DND-41 (cell line): Measurements from ENCODE around the gene PHF19.

Source experiments
- ATAC-seq: fragments of 200-7000 bp; cut with Tn5 transposase; 3 replicates; pipeline ENCODE4 v1.9.1; 2021; ENCODE audit warnings: low read depth; ENCODE audit not compliant: insufficient read depth
- DNase-seq: peaks from one replicate; pipeline ENCODE4 v3.0.0-alpha.2; 2020
- H2AFZ ChIP-seq: 2 replicates; pipeline ENCODE4 v1.6.0; 2012; ENCODE audit warnings: low read depth, low read length
- H3K27ac ChIP-seq: 2 replicates; pipeline ENCODE4 v1.5.1; 2012; ENCODE audit warnings: low read length, inconsistent platforms
- H3K27me3 ChIP-seq: fragments of 200-600 bp; sonication (generic); 2 replicates; pipeline ENCODE4 v1.6.0; 2012; ENCODE audit warnings: low read length, mild to moderate bottlenecking, inconsistent platforms; ENCODE audit not compliant: insufficient read depth, poor library complexity
- H3K36me3 ChIP-seq: 2 replicates; pipeline ENCODE4 v1.5.1; 2012; ENCODE audit warnings: low read length, inconsistent platforms; ENCODE audit not compliant: insufficient read depth
- H3K4me1 ChIP-seq: 2 replicates; pipeline ENCODE4 v1.5.1; 2012; ENCODE audit warnings: mild to moderate bottlenecking, low read length; ENCODE audit not compliant: insufficient read depth
- H3K4me2 ChIP-seq: 2 replicates; pipeline ENCODE4 v1.6.0; 2012; ENCODE audit warnings: mild to moderate bottlenecking, moderate library complexity, low read length, inconsistent platforms; ENCODE audit not compliant: insufficient read depth
- H3K4me3 ChIP-seq, 2 experiments: fragments of 200-600 bp in 1 of 2; shearing (Covaris generic) in 1 of 2; 2 replicates each; pipeline ENCODE4 v1.5.1; 2012 to 2016; ENCODE audit warnings: inconsistent platforms in 2 of 2, low read length in 2 of 2, mild to moderate bottlenecking in 2 of 2, low read depth in 1 of 2, moderate library complexity in 1 of 2
- H3K79me2 ChIP-seq: 2 replicates; pipeline ENCODE4 v1.6.0; 2012; ENCODE audit warnings: low read length, inconsistent platforms; ENCODE audit not compliant: insufficient read depth
- H3K9ac ChIP-seq: 2 replicates; pipeline ENCODE4 v1.6.0; 2012; ENCODE audit warnings: low read depth, mild to moderate bottlenecking, inconsistent platforms, low read length, moderate library complexity
- H3K9me3 ChIP-seq: 2 replicates; pipeline ENCODE4 v1.5.1; 2012; ENCODE audit warnings: low read length, moderate library complexity, mild to moderate bottlenecking, inconsistent platforms; ENCODE audit not compliant: insufficient read depth, severe bottlenecking
- H4K20me1 ChIP-seq: 2 replicates; pipeline ENCODE4 v1.6.0; 2012; ENCODE audit warnings: low read length; ENCODE audit not compliant: insufficient read depth
- EZH2 ChIP-seq: IDR thresholded peaks from 3 replicates; pipeline ENCODE4 v1.6.1; 2012; ENCODE audit warnings: borderline replicate concordance, low read depth, mild to moderate bottlenecking, moderate library complexity, low read length, inconsistent platforms; ENCODE audit not compliant: severe bottlenecking
- TF ChIP-seq, protein P1 (sequence below): IDR thresholded peaks from 2 replicates; pipeline ENCODE4 v1.5.1; 2012; ENCODE audit warnings: borderline replicate concordance, low read length, moderate library complexity, mild to moderate bottlenecking; ENCODE audit not compliant: poor library complexity, severe bottlenecking; ENCODE audit errors: extremely low read depth

PHF19 gene

DNA sequence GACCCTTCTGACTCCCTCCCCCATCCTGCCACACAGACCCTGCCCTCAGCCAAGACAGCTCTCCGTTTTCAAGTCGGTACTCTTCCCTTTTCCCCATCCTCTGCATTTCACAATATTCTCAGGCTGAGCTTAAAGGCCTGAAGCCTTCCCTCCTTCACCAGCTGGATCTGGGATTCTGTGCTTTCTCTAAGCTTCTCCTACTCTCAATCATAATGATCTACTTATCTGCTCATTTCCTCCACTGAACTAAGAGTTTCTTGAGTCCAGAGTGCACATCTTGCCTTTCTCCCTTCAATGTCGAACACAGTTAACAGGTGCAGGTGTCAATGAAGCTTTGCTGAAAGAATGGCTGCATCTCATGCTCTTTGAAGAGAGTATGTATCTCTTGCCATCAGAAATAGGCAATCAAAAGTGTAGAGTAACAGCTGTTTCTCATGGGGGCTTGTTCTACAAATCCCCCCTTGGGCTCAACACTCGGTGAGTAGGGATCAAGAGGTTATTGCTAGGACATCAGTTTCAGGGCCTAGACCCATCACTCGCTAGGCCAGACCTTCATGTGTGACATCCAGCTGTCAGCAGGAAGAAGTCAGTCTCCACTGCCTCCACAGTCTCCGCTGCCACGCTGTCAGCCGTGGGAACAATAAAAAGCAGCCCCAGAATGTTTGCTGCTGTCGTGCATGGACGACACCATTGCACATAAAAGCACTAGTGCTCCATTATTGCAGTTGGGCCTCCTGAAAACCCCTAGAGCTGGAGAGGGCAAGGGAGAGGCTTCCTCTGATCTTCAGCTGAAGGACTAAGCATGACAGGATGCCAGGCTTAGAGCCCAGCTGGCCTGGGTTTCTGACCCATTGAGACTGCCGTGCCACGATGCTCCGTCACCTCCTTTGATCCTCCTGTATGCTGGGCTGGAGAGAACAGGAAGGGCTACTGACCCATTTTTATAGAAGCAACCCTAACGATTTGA is 25.9 kb upstream of the PHF19 start:
- H3K9ac ChIP-seq, result no peak overlapping the region
- ATAC-seq (0 out of 3 replicates have a peak, but pooled peaks have one; percentile 23), DNase-seq (no peak)
- H3K4me2 ChIP-seq, result no peak overlapping the region
- H3K4me1 ChIP-seq, result peaks cover 10% of the 10 kb centered on the region
- no peak overlapping the region for H2AFZ ChIP-seq
- H3K4me3 ChIP-seq, result no peak overlapping the region
- H4K20me1 ChIP-seq, result no peaks in the 10 kb centered on the region
- H3K27ac ChIP-seq, result 0 out of 2 replicates have a peak overlapping the region, but pooled peaks have one; percentile 40
- no peaks in the 10 kb centered on the region for H3K36me3 ChIP-seq
- H3K27me3 ChIP-seq, result no peaks in the 10 kb centered on the region
- TF ChIP-seq EZH2, result no peak
- TF ChIP-seq, protein P1, sequence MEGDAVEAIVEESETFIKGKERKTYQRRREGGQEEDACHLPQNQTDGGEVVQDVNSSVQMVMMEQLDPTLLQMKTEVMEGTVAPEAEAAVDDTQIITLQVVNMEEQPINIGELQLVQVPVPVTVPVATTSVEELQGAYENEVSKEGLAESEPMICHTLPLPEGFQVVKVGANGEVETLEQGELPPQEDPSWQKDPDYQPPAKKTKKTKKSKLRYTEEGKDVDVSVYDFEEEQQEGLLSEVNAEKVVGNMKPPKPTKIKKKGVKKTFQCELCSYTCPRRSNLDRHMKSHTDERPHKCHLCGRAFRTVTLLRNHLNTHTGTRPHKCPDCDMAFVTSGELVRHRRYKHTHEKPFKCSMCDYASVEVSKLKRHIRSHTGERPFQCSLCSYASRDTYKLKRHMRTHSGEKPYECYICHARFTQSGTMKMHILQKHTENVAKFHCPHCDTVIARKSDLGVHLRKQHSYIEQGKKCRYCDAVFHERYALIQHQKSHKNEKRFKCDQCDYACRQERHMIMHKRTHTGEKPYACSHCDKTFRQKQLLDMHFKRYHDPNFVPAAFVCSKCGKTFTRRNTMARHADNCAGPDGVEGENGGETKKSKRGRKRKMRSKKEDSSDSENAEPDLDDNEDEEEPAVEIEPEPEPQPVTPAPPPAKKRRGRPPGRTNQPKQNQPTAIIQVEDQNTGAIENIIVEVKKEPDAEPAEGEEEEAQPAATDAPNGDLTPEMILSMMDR, result no peak
- H3K79me2 ChIP-seq, result no peaks in the 10 kb centered on the region
- no peaks in the 10 kb centered on the region for H3K9me3 ChIP-seq

DNA sequence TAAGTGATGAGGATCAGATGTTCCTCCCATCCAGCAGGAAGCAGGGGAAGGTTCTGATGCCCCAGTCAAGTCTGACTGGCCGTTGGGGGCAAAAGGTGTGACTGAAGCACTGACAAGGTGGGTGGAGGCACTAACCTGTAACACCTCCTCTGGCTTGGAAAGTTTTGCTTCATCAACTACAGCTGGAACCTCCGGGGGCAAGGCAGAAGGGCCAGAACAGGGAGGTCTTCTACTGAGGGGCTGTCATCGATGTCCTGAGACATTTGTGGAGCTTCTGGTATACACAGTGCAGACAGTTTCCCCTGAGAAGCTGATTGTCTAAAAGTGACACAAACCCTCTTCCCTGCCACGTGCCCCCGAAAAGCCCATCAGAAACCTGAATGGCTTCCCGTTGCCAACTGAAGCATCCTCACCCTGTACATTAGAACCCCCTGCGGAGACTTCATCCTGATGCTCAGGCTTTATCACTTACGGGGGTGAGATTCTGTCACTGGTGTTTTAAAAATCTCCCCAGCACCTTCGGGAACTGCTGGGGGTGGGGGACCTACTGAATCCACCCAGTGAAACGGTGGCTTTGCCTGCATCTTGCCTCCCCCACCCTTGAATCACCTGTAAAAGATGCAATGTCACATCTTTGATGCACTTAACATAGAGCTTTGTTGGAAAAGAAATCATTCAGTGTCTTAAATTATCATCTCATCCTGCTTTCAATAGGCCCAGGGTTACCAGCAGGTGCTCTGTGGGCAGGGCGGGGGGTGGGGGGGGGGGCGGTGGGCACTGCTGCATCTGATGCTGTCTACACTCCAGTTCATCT is 25.0 kb upstream of the PHF19 start:
- no peaks in the 10 kb centered on the region for H3K9me3 ChIP-seq
- peaks cover 19% of the 10 kb centered on the region for H3K4me1 ChIP-seq
- TF ChIP-seq, protein P1, result no peak
- no peak for TF ChIP-seq EZH2
- H3K79me2 ChIP-seq, result no peaks in the 10 kb centered on the region
- no peaks in the 10 kb centered on the region for H4K20me1 ChIP-seq
- H3K9ac ChIP-seq, result no peak overlapping the region
- H3K4me3 ChIP-seq, result no peak overlapping the region
- DNase-seq, result no peak
- no peak for ATAC-seq
- no peak overlapping the region for H2AFZ ChIP-seq
- H3K27me3 ChIP-seq, result no peaks in the 10 kb centered on the region
- H3K4me2 ChIP-seq, result no peak overlapping the region
- no peak overlapping the region for H3K27ac ChIP-seq
- H3K36me3 ChIP-seq, result no peaks in the 10 kb centered on the region

DNA sequence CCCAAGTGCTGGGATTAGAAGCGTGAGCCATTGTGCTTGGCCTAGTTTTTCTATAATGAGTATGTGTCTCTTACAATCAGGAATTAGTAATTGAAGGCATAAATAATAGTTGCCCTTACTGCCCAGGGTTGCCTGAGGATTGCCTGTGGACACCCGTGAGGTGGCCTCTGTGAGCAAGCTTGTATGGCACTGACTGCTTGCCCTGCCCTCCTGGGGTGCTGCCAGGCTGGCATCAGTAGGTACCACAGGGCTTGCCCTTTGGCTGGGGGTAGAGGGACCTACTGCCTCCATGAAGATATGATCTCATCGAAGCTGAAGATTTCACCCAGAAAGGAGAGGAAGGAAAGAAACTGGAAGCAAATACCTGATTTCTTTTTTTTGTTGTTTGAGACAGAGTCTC is 23.8 kb upstream of the PHF19 start:
- H3K27ac ChIP-seq, result no peak overlapping the region
- no peaks in the 10 kb centered on the region for H3K79me2 ChIP-seq
- no peak overlapping the region for H3K9ac ChIP-seq
- DNase-seq (no peak), ATAC-seq (no peak)
- no peak overlapping the region for H3K4me3 ChIP-seq
- H3K4me1 ChIP-seq, result peaks cover 24% of the 10 kb centered on the region
- no peaks in the 10 kb centered on the region for H4K20me1 ChIP-seq
- no peaks in the 10 kb centered on the region for H3K36me3 ChIP-seq
- no peak overlapping the region for H2AFZ ChIP-seq
- H3K27me3 ChIP-seq, result no peaks in the 10 kb centered on the region
- no peak for TF ChIP-seq EZH2
- TF ChIP-seq, protein P1, result no peak
- no peaks in the 10 kb centered on the region for H3K9me3 ChIP-seq
- H3K4me2 ChIP-seq, result no peak overlapping the region
